GM12873 (cell line): ENCODE measurements around the gene NSUN6.

Experiments
- CTCF ChIP-seq: IDR thresholded peaks from 2 replicates; pipeline ENCODE4 v1.5.1; 2012; ENCODE audit warnings: low read depth, mild to moderate bottlenecking, moderate library complexity, low read length, control low read depth; ENCODE audit not compliant: insufficient read depth; ENCODE audit errors: missing control alignments

NSUN6 gene

GRCh38 chr10:18583575-18584270 is 67.7 kb downstream of the NSUN6 start:
- TF ChIP-seq CTCF, result no peak

- no peak for TF ChIP-seq CTCF
Observed at GRCh38 chr10:18582803-18583202, 68.6 kb downstream of the NSUN6 start.

GRCh38 chr10:18577823-18578685 is 73.3 kb downstream of the NSUN6 start:
- TF ChIP-seq CTCF, result no peak

- no peak for TF ChIP-seq CTCF
Observed at GRCh38 chr10:18576586-18576985, 74.8 kb downstream of the NSUN6 start.

GRCh38 chr10:18572959-18573561 is 78.3 kb downstream of the NSUN6 start:
- no peak for TF ChIP-seq CTCF

GRCh38 chr10:18571780-18572179 is 79.6 kb downstream of the NSUN6 start:
- TF ChIP-seq CTCF, result no peak

GRCh38 chr10:18571076-18571475 is 80.3 kb downstream of the NSUN6 start:
- TF ChIP-seq CTCF, result no peak
